ENCODE data around the gene EDC4.
A peak's percentile ranks its signal among the peaks of the same experiment; 100 is the strongest.
"Not testable (repeated sequence)": the region's sequence is repeated elsewhere in the genome, so short reads cannot be mapped to it uniquely, and the experiment has no call there.

Gene EDC4

GRCh38 chr16:67872631-67873434 lies at the start of gene EDC4:
TSS of gene EDC4 (plus strand) at chr16:67873052. CDS start at chr16:67873262, 210 bp downstream.
- H3K4me3 ChIP-seq (ENCODE audit: low read depth, low read length): peak within 1 kb of the TSS; percentile 90

- H3K4me3 ChIP-seq (ENCODE audit: low read depth, low read length): no peak overlapping the region
Measured at GRCh38 chr16:67825119-67825518, 47.7 kb upstream of the EDC4 start.

- no peak overlapping the region for H3K4me3 ChIP-seq (ENCODE audit: low read depth, low read length)
Measured at GRCh38 chr16:67825906-67826305, 46.9 kb upstream of the EDC4 start.

GRCh38 chr16:67828651-67829050 lies 44.2 kb upstream of the EDC4 start:
- H3K4me3 ChIP-seq (ENCODE audit: low read depth, low read length): no peak overlapping the region

- H3K4me3 ChIP-seq (ENCODE audit: low read depth, low read length): peak overlapping the region; percentile 84
Measured at GRCh38 chr16:67833030-67833414, 39.8 kb upstream of the EDC4 start.

- peak overlapping the region; percentile 84 for H3K4me3 ChIP-seq (ENCODE audit: low read depth, low read length)
Measured at GRCh38 chr16:67833415-67834241, 39.2 kb upstream of the EDC4 start.

- peak overlapping the region; percentile 84 for H3K4me3 ChIP-seq (ENCODE audit: low read depth, low read length)
Measured at GRCh38 chr16:67834242-67834614, 38.6 kb upstream of the EDC4 start.

GRCh38 chr16:67837190-67837589 lies 35.7 kb upstream of the EDC4 start:
- not testable (repeated sequence) for H3K4me3 ChIP-seq (ENCODE audit: low read depth, low read length)

- no peak overlapping the region for H3K4me3 ChIP-seq (ENCODE audit: low read depth, low read length)
Measured at GRCh38 chr16:67837811-67838210, 35.0 kb upstream of the EDC4 start.

GRCh38 chr16:67841198-67841815 lies 31.5 kb upstream of the EDC4 start:
- no peak overlapping the region for H3K4me3 ChIP-seq (ENCODE audit: low read depth, low read length)

- H3K4me3 ChIP-seq (ENCODE audit: low read depth, low read length): peak within 1 kb of the TSS; percentile 97
Measured at GRCh38 chr16:67841816-67842508, 30.9 kb upstream of the EDC4 start, which contains the start of gene THAP11. TSS of gene THAP11 (plus strand) at chr16:67842320. CDS start at chr16:67842555, 235 bp downstream.

GRCh38 chr16:67842509-67843342 lies 30.1 kb upstream of the EDC4 start:
- H3K4me3 ChIP-seq (ENCODE audit: low read depth, low read length): peak overlapping the region; percentile 97

GRCh38 chr16:67843343-67843765 lies 29.5 kb upstream of the EDC4 start:
- peak overlapping the region; percentile 97 for H3K4me3 ChIP-seq (ENCODE audit: low read depth, low read length)

GRCh38 chr16:67844497-67844896 lies 28.4 kb upstream of the EDC4 start:
- no peak overlapping the region for H3K4me3 ChIP-seq (ENCODE audit: low read depth, low read length)

- H3K4me3 ChIP-seq (ENCODE audit: low read depth, low read length): peak overlapping the region; percentile 50
Measured at GRCh38 chr16:67845291-67846062, 27.4 kb upstream of the EDC4 start.

GRCh38 chr16:67846063-67846319 lies 26.9 kb upstream of the EDC4 start:
- peak overlapping the region; percentile 50 for H3K4me3 ChIP-seq (ENCODE audit: low read depth, low read length)

GRCh38 chr16:67846320-67847063 lies 26.4 kb upstream of the EDC4 start, which contains the start of gene NUTF2:
TSS of gene NUTF2 (plus strand) at chr16:67846933. CDS start at chr16:67865131, 18,198 bp downstream.
- H3K4me3 ChIP-seq (ENCODE audit: low read depth, low read length): peak within 1 kb of the TSS; percentile 85

- H3K4me3 ChIP-seq (ENCODE audit: low read depth, low read length): peak within 1 kb of the TSS; percentile 85
Measured at GRCh38 chr16:67847064-67847861, 25.6 kb upstream of the EDC4 start, which contains the start of gene CENPT. TSS of gene CENPT (minus strand) at chr16:67847693. CDS start at chr16:67833859, 13,834 bp downstream.

All from iPS-11a (cell line).